HG02970 (cell line): ENCODE data around the gene MAP4K1.

ENCODE experiments used
- ATAC-seq: cut with Tn5 transposase; IDR thresholded peaks from one replicate; pipeline ENCODE4 v1.9.1; 2021; ENCODE audit warnings: mild to moderate bottlenecking, moderate library complexity, moderate number of reproducible peaks; ENCODE audit not compliant: unreplicated experiment, low FRiP score

Gene MAP4K1

GRCh38 chr19:38549061-38549460 is 68.7 kb downstream of the MAP4K1 start:
- ATAC-seq = no peak

GRCh38 chr19:38547421-38547820 is 70.3 kb downstream of the MAP4K1 start:
- ATAC-seq = no peak

- ATAC-seq = no peak
Measured at GRCh38 chr19:38545596-38545995, 72.2 kb downstream of the MAP4K1 start.

GRCh38 chr19:38544569-38545315 is 73.0 kb downstream of the MAP4K1 start:
- ATAC-seq = no peak

- ATAC-seq = no peak
Measured at GRCh38 chr19:38543807-38544568, 73.8 kb downstream of the MAP4K1 start.

GRCh38 chr19:38543286-38543806 is 74.4 kb downstream of the MAP4K1 start:
- no peak for ATAC-seq

- ATAC-seq = no peak
Measured at GRCh38 chr19:38542040-38542439, 75.7 kb downstream of the MAP4K1 start.

GRCh38 chr19:38539751-38540150 is 78.0 kb downstream of the MAP4K1 start:
- ATAC-seq = no peak

GRCh38 chr19:38538793-38539528 is 78.8 kb downstream of the MAP4K1 start:
- ATAC-seq = no peak

- ATAC-seq = no peak
Measured at GRCh38 chr19:38538386-38538785, 79.4 kb downstream of the MAP4K1 start.
